Bronchial epithelial cell (primary cell): ENCODE data around the gene POLR2M. TPM values are rescaled to one million over a fixed set of nuclear protein-coding genes. Genes with fewer than 3 reads are reported as not detected.

Source experiments
- DNase-seq: peaks from one replicate; pipeline ENCODE4 v3.0.0-alpha.2; 2010; ENCODE audit warnings: low read depth
- FAIRE-seq: peaks from 2 replicates; lab custom pipeline; 2011; peaks lifted over from hg19 to GRCh38; lab: Jason Lieb, UNC
- H3K27me3 ChIP-seq: 2 replicates; pipeline ENCODE4 v1.5.1; 2011; ENCODE audit warnings: low read length; ENCODE audit not compliant: control insufficient read depth, insufficient read depth
- H3K36me3 ChIP-seq: 2 replicates; pipeline ENCODE4 v1.5.1; 2011; ENCODE audit warnings: low read length; ENCODE audit not compliant: control insufficient read depth, insufficient read depth
- H3K4me3 ChIP-seq: 2 replicates; pipeline ENCODE4 v1.5.1; 2011; ENCODE audit warnings: mild to moderate bottlenecking, low read depth, low read length, control low read depth
- CTCF ChIP-seq: IDR thresholded peaks from 2 replicates; pipeline ENCODE4 v1.5.1; 2011; ENCODE audit warnings: mild to moderate bottlenecking, moderate library complexity, low read length, control low read depth, inconsistent platforms; ENCODE audit not compliant: insufficient read depth, severe bottlenecking
- total RNA-seq: library from RNA; depleted of rRNA; stranded (reverse); fragments of >200 nt; gene quantifications from 2 replicates; pipeline ENCODE4 v1.2.1, GENCODE V29; 2014

POLR2M gene
- total RNA-seq, 1 donor from 2014 or later, result 59.5 TPM

- no peaks in the 10 kb centered on the region for H3K36me3 ChIP-seq
- DNase-seq, result no peak
- no peaks in the 10 kb centered on the region for H3K27me3 ChIP-seq
- FAIRE-seq, result no peak
- no peak for TF ChIP-seq CTCF
- no peak overlapping the region for H3K4me3 ChIP-seq
Observed at GRCh38 chr15:57665194-57665593, 41.3 kb upstream of the POLR2M start.

DNA sequence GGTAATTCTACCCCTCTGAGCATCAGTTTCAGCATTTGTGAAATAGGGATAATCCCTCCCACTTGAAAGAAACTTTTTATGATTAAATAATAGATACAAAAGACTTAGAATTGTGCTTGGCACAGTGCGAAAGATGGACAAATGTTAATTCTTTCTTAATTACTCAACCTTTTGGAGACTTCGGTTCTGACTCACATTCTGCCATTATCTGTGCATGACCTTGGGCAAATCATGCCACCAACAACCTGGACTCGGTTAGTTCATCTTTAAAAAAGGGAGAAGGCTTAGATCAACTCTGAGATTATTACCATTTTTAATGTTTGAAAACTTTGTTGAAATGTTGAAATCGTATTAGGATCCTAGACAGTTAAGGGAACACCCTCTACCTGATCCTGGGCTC lies 40.6 kb upstream of the POLR2M start:
- Histone ChIP-seq H3K27me3 (no peaks in the 10 kb centered on the region), H3K36me3 (no peaks in the 10 kb centered on the region), H3K4me3 (no peak overlapping the region)
- FAIRE-seq (no peak), DNase-seq (no peak)
- TF ChIP-seq CTCF, result no peak

DNA sequence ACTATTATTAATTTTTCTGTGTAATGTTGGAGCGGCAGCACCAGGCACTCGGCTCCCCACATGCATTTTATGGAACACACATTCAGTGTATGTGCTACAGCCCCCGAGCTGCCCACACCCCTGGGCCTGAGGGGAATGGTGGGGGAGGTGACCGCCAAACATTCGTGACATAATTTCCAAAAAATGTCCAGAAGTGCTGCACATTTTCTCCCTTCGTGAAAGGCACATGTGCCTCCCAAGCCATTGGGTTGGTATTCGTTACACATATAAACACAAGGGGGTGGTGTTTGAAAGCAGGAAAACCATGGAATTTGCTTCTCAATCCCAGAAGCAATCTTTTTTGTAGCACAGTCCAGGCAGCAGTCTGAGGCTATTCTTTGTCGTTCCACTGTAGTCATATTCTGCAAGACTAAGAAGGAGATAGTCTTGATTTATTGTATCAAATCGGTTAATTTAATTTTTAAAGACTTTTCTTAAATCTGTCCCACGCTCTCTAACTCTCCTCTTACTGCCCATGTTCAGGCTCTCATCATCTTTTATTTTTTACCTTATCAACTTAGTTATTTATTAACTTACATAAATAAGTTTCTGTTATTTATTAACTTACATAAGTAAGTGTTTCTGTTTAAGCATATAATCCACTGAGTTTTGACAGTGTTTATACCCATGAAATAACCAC lies 39.2 kb upstream of the POLR2M start:
- TF ChIP-seq CTCF, result peak; percentile 46
- DNase-seq (peak; percentile 50), FAIRE-seq (no peak)
- Histone ChIP-seq H3K27me3 (no peaks in the 10 kb centered on the region), H3K4me3 (no peak overlapping the region), H3K36me3 (no peaks in the 10 kb centered on the region)

DNA sequence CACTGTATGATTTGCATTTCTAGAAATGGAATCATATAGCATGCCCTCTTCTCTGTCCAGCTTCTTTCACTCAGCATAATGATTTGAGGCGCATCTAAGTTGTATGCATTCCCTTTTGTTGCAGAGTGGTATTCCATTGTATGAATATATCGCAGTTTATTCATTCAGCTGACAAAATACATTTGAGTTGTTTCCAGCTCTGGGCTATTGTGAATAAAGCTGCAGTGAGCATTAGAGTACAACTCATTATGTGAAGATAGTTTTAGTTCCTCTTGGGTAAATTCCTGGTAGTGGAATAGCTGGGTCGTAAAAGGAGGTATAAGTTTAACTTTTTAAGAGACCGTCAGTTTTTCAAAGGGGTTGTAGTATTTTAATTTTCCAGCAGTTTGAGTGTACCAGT lies 38.5 kb upstream of the POLR2M start:
- Histone ChIP-seq H3K27me3 (no peaks in the 10 kb centered on the region), H3K36me3 (no peaks in the 10 kb centered on the region), H3K4me3 (no peak overlapping the region)
- no peak for TF ChIP-seq CTCF
- no peak for DNase-seq
- no peak for FAIRE-seq

DNA sequence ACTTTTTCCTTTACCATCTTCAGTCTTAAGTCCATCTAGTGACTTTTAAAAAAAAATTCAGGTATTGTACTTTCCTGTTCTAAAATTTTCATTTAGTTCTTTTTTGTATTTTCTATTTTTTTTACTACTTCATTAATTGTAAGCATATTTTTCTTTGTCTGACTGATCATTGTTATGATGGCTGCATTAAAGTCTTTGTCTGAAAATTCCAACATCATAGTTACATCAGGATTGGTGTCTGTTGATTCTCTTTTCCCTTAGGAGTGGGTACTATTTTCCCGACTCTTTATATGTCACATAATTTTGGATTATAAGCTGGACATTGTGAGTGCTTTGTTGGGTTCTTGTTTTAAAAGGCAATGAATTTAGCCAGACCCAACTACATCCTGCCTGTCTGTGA lies 34.9 kb upstream of the POLR2M start:
- no peak for TF ChIP-seq CTCF
- FAIRE-seq (no peak), DNase-seq (no peak)
- Histone ChIP-seq H3K4me3 (no peak overlapping the region), H3K36me3 (no peaks in the 10 kb centered on the region), H3K27me3 (no peaks in the 10 kb centered on the region)
